Thoracic aorta (tissue), 2 donors: ENCODE data around the gene SLC38A8. TPM values are rescaled to one million over a fixed set of nuclear protein-coding genes. Genes with fewer than 3 reads are reported as not detected.

ENCODE experiments used
- ATAC-seq: fragments of 150-250 bp; one replicate; pipeline ENCODE4 v1.8.0; 2017; ENCODE audit warnings: low read depth; ENCODE audit not compliant: insufficient number of reproducible peaks, low FRiP score
- DNase-seq: peaks from one replicate; pipeline ENCODE4 v3.0.0-alpha.2; 2020; ENCODE audit warnings: low spot score
- H3K27ac ChIP-seq, 2 donors: fragments of 200-600 bp; sonication (generic); 1 replicate in 1 of 2; 2 replicates in 1 of 2; pipeline ENCODE4 v1.5.1; 2016; ENCODE audit warnings: mild to moderate bottlenecking in 2 of 2, moderate library complexity in 2 of 2
- H3K27me3 ChIP-seq: fragments of 200-600 bp; sonication (generic); replicated peaks from 2 replicates; pipeline ENCODE4 v1.6.0; 2016; ENCODE audit warnings: mild to moderate bottlenecking; ENCODE audit not compliant: insufficient read depth
- H3K36me3 ChIP-seq: fragments of 200-600 bp; sonication (generic); one replicate; pipeline ENCODE4 v1.5.1; 2016
- H3K4me1 ChIP-seq, 2 donors: fragments of 200-600 bp; sonication (generic); 1 replicate in 1 of 2; 2 replicates in 1 of 2; pipeline versions ENCODE4 v1.5.1 to v1.6.0; 2016; ENCODE audit warnings: low read depth in 2 of 2, mild to moderate bottlenecking in 1 of 2; ENCODE audit not compliant: control insufficient read depth in 1 of 2
- H3K4me3 ChIP-seq: fragments of 200-600 bp; sonication (generic); 2 replicates; pipeline ENCODE4 v1.5.1; 2016; ENCODE audit warnings: mild to moderate bottlenecking
- H3K9me3 ChIP-seq: fragments of 200-600 bp; sonication (generic); 2 replicates; pipeline ENCODE4 v1.5.1; 2016
- total RNA-seq, 2 donors: library from RNA; depleted of rRNA; stranded (reverse); fragments of >200 nt; gene quantifications; one replicate each; pipeline versions ENCODE4 v1.1.0 to v1.2.3, GENCODE V29; 2016
- TF ChIP-seq, protein P1 (sequence below): fragments of 200-600 bp; sonication (generic); IDR thresholded peaks from one replicate; pipeline ENCODE4 v1.5.1; 2019; ENCODE audit warnings: antibody characterized with exemption

Gene SLC38A8
- total RNA-seq, 2 donors from 2014 or later = not detected

DNA sequence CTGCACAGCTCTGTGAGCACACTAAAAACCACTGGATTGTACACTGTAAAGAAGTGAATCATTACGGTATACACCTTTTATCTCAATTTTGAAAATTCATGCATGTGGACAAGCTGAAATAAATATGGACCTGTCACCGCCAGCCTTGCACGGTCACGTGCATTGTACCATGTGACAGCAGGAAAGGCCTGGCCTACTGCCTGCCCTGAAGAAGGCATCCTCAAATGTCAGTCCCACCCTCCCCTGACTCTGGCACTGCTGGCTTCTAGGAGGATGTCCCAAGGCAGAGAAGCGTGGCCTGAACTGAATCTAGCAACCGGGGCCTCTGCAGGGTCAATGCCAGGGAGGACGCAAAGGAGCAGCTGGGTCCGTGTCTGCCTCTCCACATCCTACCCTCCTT lies 34.6 kb downstream of the SLC38A8 start:
- TF ChIP-seq, protein P1, sequence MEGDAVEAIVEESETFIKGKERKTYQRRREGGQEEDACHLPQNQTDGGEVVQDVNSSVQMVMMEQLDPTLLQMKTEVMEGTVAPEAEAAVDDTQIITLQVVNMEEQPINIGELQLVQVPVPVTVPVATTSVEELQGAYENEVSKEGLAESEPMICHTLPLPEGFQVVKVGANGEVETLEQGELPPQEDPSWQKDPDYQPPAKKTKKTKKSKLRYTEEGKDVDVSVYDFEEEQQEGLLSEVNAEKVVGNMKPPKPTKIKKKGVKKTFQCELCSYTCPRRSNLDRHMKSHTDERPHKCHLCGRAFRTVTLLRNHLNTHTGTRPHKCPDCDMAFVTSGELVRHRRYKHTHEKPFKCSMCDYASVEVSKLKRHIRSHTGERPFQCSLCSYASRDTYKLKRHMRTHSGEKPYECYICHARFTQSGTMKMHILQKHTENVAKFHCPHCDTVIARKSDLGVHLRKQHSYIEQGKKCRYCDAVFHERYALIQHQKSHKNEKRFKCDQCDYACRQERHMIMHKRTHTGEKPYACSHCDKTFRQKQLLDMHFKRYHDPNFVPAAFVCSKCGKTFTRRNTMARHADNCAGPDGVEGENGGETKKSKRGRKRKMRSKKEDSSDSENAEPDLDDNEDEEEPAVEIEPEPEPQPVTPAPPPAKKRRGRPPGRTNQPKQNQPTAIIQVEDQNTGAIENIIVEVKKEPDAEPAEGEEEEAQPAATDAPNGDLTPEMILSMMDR = no peak
- Histone ChIP-seq H3K27ac (no peak overlapping the region), H3K36me3 (no peaks in the 10 kb centered on the region), H3K27me3 (no peaks in the 10 kb centered on the region), H3K9me3 (no peaks in the 10 kb centered on the region), H3K4me3 (no peak overlapping the region), H3K4me1 (no peaks in the 10 kb centered on the region)
- ATAC-seq (no peak), DNase-seq (no peak)

DNA sequence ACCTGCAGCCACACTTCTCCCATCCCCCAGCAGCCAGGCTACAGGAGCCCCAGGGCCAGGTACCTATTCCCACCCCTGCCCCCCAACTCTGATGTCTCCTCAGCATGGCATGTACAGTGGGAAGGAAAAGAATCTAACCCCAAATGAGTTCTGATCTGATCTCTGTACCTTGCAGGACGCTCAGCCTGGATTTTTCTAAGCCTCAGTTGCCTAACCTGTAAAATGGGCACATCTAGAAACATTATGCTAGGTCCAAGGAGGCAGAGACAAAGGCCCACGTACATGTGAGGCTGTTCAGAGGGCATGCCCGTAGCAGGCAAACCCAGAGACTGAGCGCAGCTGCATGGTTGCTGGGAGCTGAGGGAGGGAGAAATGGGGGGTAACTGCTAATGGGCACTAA lies 35.1 kb downstream of the SLC38A8 start:
- Histone ChIP-seq H3K27ac (no peak overlapping the region), H3K9me3 (no peaks in the 10 kb centered on the region), H3K4me3 (no peak overlapping the region), H3K36me3 (no peaks in the 10 kb centered on the region), H3K27me3 (no peaks in the 10 kb centered on the region), H3K4me1 (no peaks in the 10 kb centered on the region)
- no peak for DNase-seq
- TF ChIP-seq, protein P1 = no peak
- no peak for ATAC-seq

DNA sequence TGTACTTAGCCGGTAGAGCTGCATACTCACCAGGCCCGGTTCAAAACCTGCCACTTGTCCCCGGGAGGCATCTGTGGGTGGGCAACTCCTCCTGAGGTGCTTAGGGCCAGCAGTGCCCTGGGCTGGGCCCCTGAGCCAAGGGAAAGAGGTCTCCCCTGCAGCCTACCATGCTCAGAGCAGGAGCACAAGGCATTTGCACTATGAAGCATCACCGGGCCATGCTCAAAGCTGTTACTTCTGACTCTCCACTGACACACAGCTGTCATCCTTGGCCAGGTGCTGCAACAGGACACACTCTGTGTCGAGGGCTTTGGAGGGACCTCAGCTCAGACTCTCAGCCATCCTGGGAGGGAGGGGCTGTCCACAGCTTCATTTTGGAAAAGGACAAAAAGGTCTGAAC lies 37.2 kb downstream of the SLC38A8 start:
- no peak for DNase-seq
- Histone ChIP-seq H3K4me1 (no peaks in the 10 kb centered on the region), H3K36me3 (no peaks in the 10 kb centered on the region), H3K27ac (no peak overlapping the region), H3K27me3 (no peaks in the 10 kb centered on the region), H3K4me3 (no peak overlapping the region), H3K9me3 (no peaks in the 10 kb centered on the region)
- TF ChIP-seq, protein P1 = no peak
- no peak for ATAC-seq

DNA sequence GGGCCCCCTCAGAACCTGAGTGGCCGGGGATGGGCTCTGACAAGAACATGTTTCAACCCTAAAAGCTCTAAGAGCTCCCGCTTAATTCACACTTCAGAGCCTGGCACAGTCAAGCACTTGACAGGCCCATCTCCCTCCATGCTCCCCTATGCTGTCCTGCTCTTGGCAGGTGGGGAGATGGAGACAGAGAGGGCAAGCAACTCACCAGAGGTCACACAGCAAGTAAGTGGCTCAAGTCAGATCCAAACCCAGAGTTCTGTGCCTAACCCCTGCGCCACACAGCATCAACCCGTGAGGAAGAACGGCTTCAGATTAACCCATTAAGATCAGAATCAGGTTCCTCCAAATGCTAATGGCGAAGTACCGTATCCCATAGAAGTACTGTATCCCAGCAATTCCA lies 38.2 kb downstream of the SLC38A8 start:
- no peaks in the 10 kb centered on the region for H3K36me3 ChIP-seq
- ATAC-seq (no peak), DNase-seq (no peak)
- H3K27ac ChIP-seq = no peak overlapping the region
- no peaks in the 10 kb centered on the region for H3K27me3 ChIP-seq
- no peak overlapping the region for H3K4me3 ChIP-seq
- no peaks in the 10 kb centered on the region for H3K4me1 ChIP-seq
- TF ChIP-seq, protein P1 = no peak
- no peaks in the 10 kb centered on the region for H3K9me3 ChIP-seq

DNA sequence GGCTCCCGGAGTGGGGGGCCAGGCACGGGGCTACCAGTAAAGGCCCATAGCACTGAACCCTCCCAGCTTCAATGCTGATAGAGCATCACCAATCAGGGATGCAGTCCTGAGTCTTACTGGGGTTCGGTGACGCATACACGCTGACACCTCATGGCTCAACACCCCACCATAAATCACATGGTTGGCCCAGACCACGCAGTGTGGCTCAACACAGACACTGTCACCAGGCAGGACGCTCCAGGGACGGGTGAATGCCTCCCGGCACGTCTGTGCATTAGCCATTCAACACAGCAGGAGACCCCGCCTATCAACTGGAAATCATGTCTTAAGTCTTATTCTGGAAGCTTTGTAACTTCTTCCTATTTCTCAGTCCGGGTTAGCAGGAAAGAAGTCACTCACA lies 39.6 kb downstream of the SLC38A8 start:
- no peaks in the 10 kb centered on the region for H3K27me3 ChIP-seq
- H3K27ac ChIP-seq = no peak overlapping the region
- no peaks in the 10 kb centered on the region for H3K9me3 ChIP-seq
- TF ChIP-seq, protein P1 = no peak
- no peak for DNase-seq
- no peaks in the 10 kb centered on the region for H3K4me1 ChIP-seq
- no peak for ATAC-seq
- H3K36me3 ChIP-seq = no peaks in the 10 kb centered on the region
- H3K4me3 ChIP-seq = no peak overlapping the region
